HG03460 (cell line): ENCODE results near the gene GPR137.
A peak's percentile ranks its signal among the peaks of the same experiment; 100 is the strongest.

ENCODE experiments used
- ATAC-seq: cut with Tn5 transposase; IDR thresholded peaks from one replicate; pipeline ENCODE4 v1.9.1; 2021; ENCODE audit not compliant: unreplicated experiment

Gene GPR137

GRCh38 chr11:64249038-64249437 is 36.6 kb upstream of the GPR137 start:
- ATAC-seq, result no peak

GRCh38 chr11:64249563-64250414 is 35.9 kb upstream of the GPR137 start:
- no peak for ATAC-seq

- no peak for ATAC-seq
Measured at GRCh38 chr11:64250415-64251015, 35.1 kb upstream of the GPR137 start.

GRCh38 chr11:64251016-64251752 is 34.5 kb upstream of the GPR137 start, which contains the start of gene PLCB3:
TSS of gene PLCB3 (plus strand) at chr11:64251530. CDS start at chr11:64251650, 120 bp downstream.
- peak; percentile 34 for ATAC-seq

- ATAC-seq, result no peak
Measured at GRCh38 chr11:64251753-64252002, 34.0 kb upstream of the GPR137 start.

- no peak for ATAC-seq
Measured at GRCh38 chr11:64252003-64252872, 33.4 kb upstream of the GPR137 start.

- no peak for ATAC-seq
Measured at GRCh38 chr11:64253043-64253442, 32.6 kb upstream of the GPR137 start.

- no peak for ATAC-seq
Measured at GRCh38 chr11:64253481-64253880, 32.2 kb upstream of the GPR137 start.

- ATAC-seq, result no peak
Measured at GRCh38 chr11:64254326-64254725, 31.3 kb upstream of the GPR137 start.

- ATAC-seq, result no peak
Measured at GRCh38 chr11:64255135-64256128, 30.2 kb upstream of the GPR137 start.

GRCh38 chr11:64256300-64256699 is 29.3 kb upstream of the GPR137 start:
- ATAC-seq, result no peak

GRCh38 chr11:64258356-64258755 is 27.3 kb upstream of the GPR137 start:
- ATAC-seq, result no peak

- no peak for ATAC-seq
Measured at GRCh38 chr11:64258946-64259532, 26.6 kb upstream of the GPR137 start.

- ATAC-seq, result no peak
Measured at GRCh38 chr11:64259533-64260067, 26.0 kb upstream of the GPR137 start.

GRCh38 chr11:64260147-64260708 is 25.4 kb upstream of the GPR137 start:
- no peak for ATAC-seq

- no peak for ATAC-seq
Measured at GRCh38 chr11:64261556-64262080, 24.0 kb upstream of the GPR137 start.

GRCh38 chr11:64262271-64263002 is 23.2 kb upstream of the GPR137 start:
- ATAC-seq, result no peak
